ENCODE results near the gene IL1R1.

GRCh38 chr2:102117472-102117858 lies 25.1 kb upstream of the IL1R1 start:
- TF ChIP-seq CTCF (optimal IDR thresholded peaks at IDR 0.05 in 1 of 3, IDR thresholded peaks at IDR 0.05 in 1 of 3, conservative IDR thresholded peaks at IDR 0.05 in 1 of 3; ENCODE audit: extremely low read depth in 1 of 3, insufficient read depth in 2 of 3, low read length in 3 of 3) (no peak), EZH2 (IDR thresholded peaks at IDR 0.05; ENCODE audit: low read length) (no peak)

Data from keratinocyte (primary cell).